Activated CD4-positive, alpha-beta T cell treated with anti-CD3 and anti-CD28 coated beads, Interleukin-2, Interleukin-4, amounts not matched to agents 100 ng/mL and 50 ng/mL, durations not matched to agents 16 hours and 8 hours (primary cell): ENCODE measurements around the gene MILR1.
"Not testable (repeated sequence)": the region's sequence is repeated elsewhere in the genome, so short reads cannot be mapped to it uniquely, and the experiment has no call there.

ENCODE experiments used
- DNase-seq: peaks from one replicate; pipeline ENCODE4 v3.0.0-alpha.2; 2020; ENCODE audit warnings: low spot score

MILR1 gene

GRCh38 chr17:64472564-64472963 lies 23.6 kb downstream of the MILR1 start:
- DNase-seq, result no peak

GRCh38 chr17:64477849-64478248 lies 28.9 kb downstream of the MILR1 start:
- no peak for DNase-seq

- DNase-seq, result no peak
These were observed 32.0 kb downstream of the MILR1 start for GRCh38 chr17:64480951-64481350.

GRCh38 chr17:64484380-64484779 lies 35.5 kb downstream of the MILR1 start:
- DNase-seq, result no peak

- DNase-seq, result no peak
These were observed 39.4 kb downstream of the MILR1 start for GRCh38 chr17:64488301-64488700.

- DNase-seq, result peak; percentile 61
These were observed 42.3 kb downstream of the MILR1 start for GRCh38 chr17:64491034-64491860.

GRCh38 chr17:64491994-64492393 lies 43.1 kb downstream of the MILR1 start:
- DNase-seq, result no peak

GRCh38 chr17:64492481-64493109 lies 43.7 kb downstream of the MILR1 start:
- DNase-seq, result peak; percentile 42

- no peak for DNase-seq
These were observed 45.2 kb downstream of the MILR1 start for GRCh38 chr17:64494121-64494520.

- not testable (repeated sequence) for DNase-seq
These were observed 46.4 kb downstream of the MILR1 start for GRCh38 chr17:64495300-64495699.

- DNase-seq, result no peak
These were observed 47.5 kb downstream of the MILR1 start for GRCh38 chr17:64496348-64496785.

- DNase-seq, result peak; percentile 95
These were observed 48.1 kb downstream of the MILR1 start, which contains the start of gene POLG2 for GRCh38 chr17:64496786-64497564. POLG2 (minus strand) TSS chr17:64497054; CDS start chr17:64496968, 86 bp downstream.

GRCh38 chr17:64497565-64498035 lies 48.7 kb downstream of the MILR1 start:
- DNase-seq, result no peak

- no peak for DNase-seq
These were observed 49.6 kb downstream of the MILR1 start for GRCh38 chr17:64498308-64499203.

- no peak for DNase-seq
These were observed 51.0 kb downstream of the MILR1 start for GRCh38 chr17:64499805-64500486.

- DNase-seq, result no peak
These were observed 51.6 kb downstream of the MILR1 start for GRCh38 chr17:64500487-64500859.

GRCh38 chr17:64500862-64501765 lies 52.2 kb downstream of the MILR1 start:
- no peak for DNase-seq

- no peak for DNase-seq
These were observed 53.1 kb downstream of the MILR1 start for GRCh38 chr17:64502021-64502420.

- no peak for DNase-seq
These were observed 53.9 kb downstream of the MILR1 start for GRCh38 chr17:64502809-64503208.

GRCh38 chr17:64503341-64503740 lies 54.4 kb downstream of the MILR1 start:
- no peak for DNase-seq
